Stimulated activated CD4-positive, alpha-beta T cell treated with anti-CD3 and anti-CD28 coated beads, Interleukin-4, amount 100 ng/mL, for 1 hour (primary cell): ENCODE data around the gene PPEF1.

Experiments used
- DNase-seq: peaks from one replicate; pipeline ENCODE4 v3.0.0-alpha.2; 2020

The PPEF1 gene

GRCh38 chrX:18707426-18708049 is at the start of gene PPEF1:
TSS of gene PPEF1 (plus strand) at chrX:18707645. CDS start at chrX:18707781, 136 bp downstream.
- no peak for DNase-seq

GRCh38 chrX:18661273-18661672 is 46.2 kb upstream of the PPEF1 start:
- DNase-seq = no peak

GRCh38 chrX:18664947-18665346 is 42.5 kb upstream of the PPEF1 start:
- no peak for DNase-seq

- DNase-seq = no peak
These were observed 40.8 kb upstream of the PPEF1 start for GRCh38 chrX:18666614-18667013.

GRCh38 chrX:18668071-18668835 is 39.2 kb upstream of the PPEF1 start:
- no peak for DNase-seq

GRCh38 chrX:18672008-18672407 is 35.4 kb upstream of the PPEF1 start, which contains the start of gene RS1:
TSS of gene RS1 (minus strand) at chrX:18672108. CDS start at chrX:18672068, 40 bp downstream.
- DNase-seq = no peak

GRCh38 chrX:18674417-18674787 is 33.0 kb upstream of the PPEF1 start:
- DNase-seq = peak; percentile 5

GRCh38 chrX:18674788-18675735 is 32.4 kb upstream of the PPEF1 start:
- peak; percentile 74 for DNase-seq

GRCh38 chrX:18676050-18676449 is 31.4 kb upstream of the PPEF1 start:
- no peak for DNase-seq

- no peak for DNase-seq
These were observed 31.0 kb upstream of the PPEF1 start for GRCh38 chrX:18676470-18676869.

GRCh38 chrX:18677161-18677869 is 30.1 kb upstream of the PPEF1 start:
- DNase-seq = no peak

GRCh38 chrX:18681996-18682395 is 25.4 kb upstream of the PPEF1 start:
- DNase-seq = no peak

- no peak for DNase-seq
These were observed 24.5 kb upstream of the PPEF1 start for GRCh38 chrX:18682979-18683387.

- no peak for DNase-seq
These were observed 19.5 kb upstream of the PPEF1 start for GRCh38 chrX:18687856-18688495.

- DNase-seq = no peak
These were observed 16.0 kb upstream of the PPEF1 start for GRCh38 chrX:18691431-18691830.

GRCh38 chrX:18692541-18692940 is 14.9 kb upstream of the PPEF1 start:
- no peak for DNase-seq

GRCh38 chrX:18696653-18697052 is 10.8 kb upstream of the PPEF1 start:
- DNase-seq = no peak

GRCh38 chrX:18698737-18699650 is 8.5 kb upstream of the PPEF1 start:
- no peak for DNase-seq

GRCh38 chrX:18701621-18702361 is 5.7 kb upstream of the PPEF1 start:
- DNase-seq = no peak
